GM12878 (cell line): ENCODE results near the gene VCL. TPM values are rescaled to one million over a fixed set of nuclear protein-coding genes. Genes with fewer than 3 reads are reported as not detected.

Source experiments
- ATAC-seq: fragments of 200-7000 bp; cut with Tn5 transposase; 3 replicates; pipeline ENCODE4 v1.9.1; 2020; ENCODE audit warnings: mild to moderate bottlenecking, moderate library complexity
- BruUV-seq: library from RNA; stranded (reverse); fragments of 400-500 nt; replicated peaks from 2 replicates; lab custom pipeline; 2021; lab: Mats Ljungman, UMichigan
- CTCF ChIA-PET: fragments of 300-600 bp; sonication (Branson Sonifier 250); formaldehyde crosslinking; extraction: SDS; loops from one replicate; lab custom pipeline; 2021; ENCODE audit warnings: inconsistent platforms; lab: Yijun Ruan, JAX
- POLR2A ChIA-PET: fragments of 350-600 bp; formaldehyde crosslinking; extraction: SDS; loops from one replicate; lab custom pipeline; 2021; ENCODE audit warnings: inconsistent platforms; lab: Charles Lee
- RAD21 ChIA-PET: fragments of 300-600 bp; sonication (Branson Sonifier 250); formaldehyde crosslinking; loops from one replicate; lab custom pipeline; 2023; ENCODE audit warnings: antibody characterized with exemption; ENCODE audit not compliant: unreplicated experiment; lab: Charles Lee
- SMC1A ChIA-PET: fragments of 300-600 bp; sonication (Branson Sonifier 250); formaldehyde crosslinking; loops from one replicate; lab custom pipeline; 2023; ENCODE audit not compliant: unreplicated experiment, uncharacterized antibody; lab: Charles Lee
- DNase-seq: peaks from one replicate; pipeline ENCODE4 v3.0.0-alpha.2; 2011; ENCODE audit warnings: low read depth, low spot score
- FAIRE-seq: peaks from 3 replicates; lab custom pipeline; 2011; peaks lifted over from hg19 to GRCh38; lab: Jason Lieb, UNC
- H2AFZ ChIP-seq: 2 replicates; pipeline ENCODE4 v1.6.0; 2011; ENCODE audit warnings: low read depth, low read length, control low read depth; ENCODE audit not compliant: control insufficient read depth
- H3K27ac ChIP-seq: 2 replicates; pipeline ENCODE4 v1.5.1; 2011; ENCODE audit warnings: control low read depth; ENCODE audit not compliant: control insufficient read depth, insufficient read depth
- H3K27me3 ChIP-seq, 2 experiments: replicated peaks in 1 of 2; 2 replicates each; pipeline versions ENCODE4 v1.6.0 to v1.6.1; 2011; ENCODE audit warnings: low read length in 1 of 2; ENCODE audit not compliant: control insufficient read depth in 2 of 2, insufficient read depth in 2 of 2
- H3K36me3 ChIP-seq, 2 experiments: 2 replicates each; pipeline ENCODE4 v1.5.1; 2011; ENCODE audit warnings: low read length in 1 of 2; ENCODE audit not compliant: control insufficient read depth in 2 of 2, insufficient read depth in 2 of 2
- H3K4me1 ChIP-seq: 2 replicates; pipeline ENCODE4 v1.6.1; 2011; ENCODE audit warnings: mild to moderate bottlenecking, low read length, moderate library complexity, mixed read lengths; ENCODE audit not compliant: control insufficient read depth, insufficient read depth
- H3K4me2 ChIP-seq: 2 replicates; pipeline ENCODE4 v1.6.0; 2011; ENCODE audit warnings: control low read depth; ENCODE audit not compliant: control insufficient read depth, insufficient read depth
- H3K4me3 ChIP-seq: fragments of 200-600 bp; sonication (generic); 2 replicates; pipeline ENCODE4 v1.5.1; 2016
- H3K79me2 ChIP-seq: 2 replicates; pipeline ENCODE4 v1.6.0; 2011; ENCODE audit warnings: low read length; ENCODE audit not compliant: control insufficient read depth, insufficient read depth
- H3K9ac ChIP-seq: 2 replicates; pipeline ENCODE4 v1.8.0; 2011; ENCODE audit warnings: low read length, control low read depth, mixed read lengths; ENCODE audit not compliant: control insufficient read depth, insufficient read depth
- H3K9me3 ChIP-seq: replicated peaks from 3 replicates; pipeline ENCODE4 v1.5.1; 2011; ENCODE audit warnings: mild to moderate bottlenecking, low read length; ENCODE audit not compliant: control insufficient read depth, insufficient read depth
- H4K20me1 ChIP-seq: 2 replicates; pipeline ENCODE4 v1.6.0; 2011; ENCODE audit not compliant: control insufficient read depth, insufficient read depth
- CBX5 ChIP-seq: sonication (generic); IDR thresholded peaks from 2 replicates; pipeline ENCODE4 v1.6.1; 2016; ENCODE audit warnings: low read depth, moderate library complexity, mild to moderate bottlenecking, inconsistent platforms
- IRF5 ChIP-seq: fragments of 450-650 bp; IDR thresholded peaks from 2 replicates; pipeline ENCODE4 v1.6.1; 2017; ENCODE audit warnings: borderline replicate concordance
- MAX ChIP-seq: IDR thresholded peaks from 2 replicates; pipeline ENCODE4 v1.6.1; 2012; ENCODE audit warnings: low read depth, low read length, improper control_type of control experiment
- MLLT1 ChIP-seq: fragments of 450-650 bp; IDR thresholded peaks from 2 replicates; pipeline ENCODE4 v1.6.1; 2016; ENCODE audit warnings: mild to moderate bottlenecking
- MTA3 ChIP-seq: IDR thresholded peaks from 2 replicates; pipeline ENCODE4 v1.6.1; 2012; ENCODE audit warnings: low read length, inconsistent platforms, borderline replicate concordance
- POLR2AphosphoS5 ChIP-seq: IDR thresholded peaks from 2 replicates; pipeline ENCODE4 v1.6.1; 2011; ENCODE audit warnings: mild to moderate bottlenecking, low read length, inconsistent platforms
- PRDM15 ChIP-seq: fragments of 450-650 bp; formaldehyde crosslinking; IDR thresholded peaks from 2 replicates; pipeline ENCODE4 v1.4.0; 2020; ENCODE audit warnings: mild to moderate bottlenecking, moderate library complexity
- SUPT20H ChIP-seq: IDR thresholded peaks from 2 replicates; pipeline ENCODE4 v1.6.1; 2011; ENCODE audit warnings: low read depth, mild to moderate bottlenecking, low read length, moderate library complexity, borderline replicate concordance; ENCODE audit not compliant: control insufficient read depth
- YBX1 ChIP-seq: fragments of 450-650 bp; IDR thresholded peaks from 2 replicates; pipeline ENCODE4 v1.6.1; 2016; ENCODE audit warnings: antibody characterized with exemption
- ZBTB11 ChIP-seq: fragments of 450-650 bp; formaldehyde crosslinking; IDR thresholded peaks from 2 replicates; pipeline ENCODE4 v1.5.0; 2022; ENCODE audit warnings: mild to moderate bottlenecking, missing genetic modification characterization
- ZNF24 ChIP-seq: fragments of 450-650 bp; IDR thresholded peaks from 2 replicates; pipeline ENCODE4 v1.6.1; 2017; ENCODE audit warnings: antibody characterized with exemption, mild to moderate bottlenecking
- WGBS: methylation state at CpG from one replicate; pipeline ENCODE4 v1.1.6; 2016; ENCODE audit warnings: low lambda C conversion rate; ENCODE audit not compliant: insufficient replicate concordance, insufficient coverage; ENCODE audit errors: missing lambda C conversion rate; 5-methylcytosine and 5-hydroxymethylcytosine counted together
- in situ Hi-C: fragments of 300-500 bp; cut with MboI; formaldehyde crosslinking; loops from 9 replicates; pipeline ENCODE4 v1.14.3; 2018; ENCODE audit warnings: mixed read lengths
- intact Hi-C: fragments of 100-400 bp; cut with micrococcal nuclease; formaldehyde crosslinking; loops from one replicate; pipeline ENCODE4 v1.14.2; 2022; ENCODE audit not compliant: unreplicated experiment
- polyA plus RNA-seq, 11 experiments: library from polyadenylated mRNA; depleted of rRNA in 4 of 11; unstranded in 6 of 11; stranded (reverse) in 5 of 11; fragments of >200 nt; fragmentation: Nextera tagmentation in 4 of 11; fragmentation: Illumina TruSeq in 1 of 11; extraction: Ambion mirVana in 4 of 11; extraction: Trizol in 1 of 11; gene quantifications; 1 replicate in 1 of 11; 2 replicates in 10 of 11; pipeline versions ENCODE4 v1.2.1 to v1.2.3, GENCODE V29; 2011 to 2016; ENCODE audit warnings: inconsistent platforms in 2 of 11, missing spikeins in 2 of 11, low read depth in 1 of 11
- total RNA-seq, 4 experiments: library from RNA; depleted of rRNA in 3 of 4; stranded (reverse); fragments of >200 nt in 3 of 4; fragmentation: Illumina TruSeq in 1 of 4; extraction: Trizol in 1 of 4; gene quantifications; 2 replicates each; pipeline versions ENCODE4 v1.2.1 to v1.2.3, GENCODE V29; 2013 to 2021
- TF ChIP-seq, protein P1 (sequence below): IDR thresholded peaks from 2 replicates; pipeline ENCODE4 v1.6.1; 2011; ENCODE audit warnings: borderline replicate concordance, low read depth, mild to moderate bottlenecking, moderate library complexity, mixed read lengths, low read length; ENCODE audit not compliant: insufficient read depth; ENCODE audit errors: extremely low read length

VCL gene
- total and polyA plus RNA-seq, 10 of the 15 experiments (the other 5 are each of a cell fraction or from before 2014, with no cell fraction given), result 6.7 to 54.6 (median 24.3) TPM

- Histone ChIP-seq H3K4me3 (no peak overlapping the region), H3K36me3 (no peaks in the 10 kb centered on the region), H3K27me3 (no peaks in the 10 kb centered on the region), H3K27ac (no peak overlapping the region), H4K20me1 (no peaks in the 10 kb centered on the region), H2AFZ (no peak overlapping the region), H3K79me2 (peaks cover 6% of the 10 kb centered on the region), H3K9me3 (no peaks in the 10 kb centered on the region), H3K4me2 (no peak overlapping the region), H3K4me1 (peaks cover 23% of the 10 kb centered on the region), H3K9ac (no peak overlapping the region)
- 68% methylated on average over 2 of the region's 2 CpGs for WGBS
- no peak for DNase-seq
- ChIA-PET POLR2A (interaction anchor here (0.8 to 1.7 kb wide), 6 partner anchors 11 to 109 kb away, joined by 3 to 6 read pairs (median 4); no protein-coding TSS in a partner anchor), RAD21 (interaction anchor here (0.7 to 1.7 kb wide), 5 partner anchors 37 to 109 kb away, joined by 3 to 4 read pairs (median 3); no protein-coding TSS in a partner anchor), SMC1A (interaction anchor here (0.9 to 2.2 kb wide), 18 partner anchors 11 to 109 kb away, joined by 3 to 10 read pairs (median 4); no protein-coding TSS in a partner anchor), CTCF (interaction anchor here (0.6 to 1.6 kb wide), 9 partner anchors 10 to 106 kb away, joined by 3 to 6 read pairs (median 3); no protein-coding TSS in a partner anchor)
- intact Hi-C loops, result loop anchor here (5.0 kb wide), 1 partner anchor 38 kb away; no protein-coding TSS in a partner anchor
- no TSS peak for BruUV-seq
- no peak for FAIRE-seq
- ATAC-seq, result no peak
- in situ Hi-C loops, result no loop called here
- TF ChIP-seq YBX1 (no peak), ZBTB11 (no peak), MLLT1 (no peak), MTA3 (no peak), MAX (no peak), ZNF24 (no peak), PRDM15 (CRISPR knock-in tag) (no peak), IRF5 (no peak), SUPT20H (no peak), POLR2AphosphoS5 (no peak), CBX5 (no peak)
- TF ChIP-seq, protein P1, sequence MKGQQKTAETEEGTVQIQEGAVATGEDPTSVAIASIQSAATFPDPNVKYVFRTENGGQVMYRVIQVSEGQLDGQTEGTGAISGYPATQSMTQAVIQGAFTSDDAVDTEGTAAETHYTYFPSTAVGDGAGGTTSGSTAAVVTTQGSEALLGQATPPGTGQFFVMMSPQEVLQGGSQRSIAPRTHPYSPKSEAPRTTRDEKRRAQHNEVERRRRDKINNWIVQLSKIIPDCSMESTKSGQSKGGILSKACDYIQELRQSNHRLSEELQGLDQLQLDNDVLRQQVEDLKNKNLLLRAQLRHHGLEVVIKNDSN, result no peak
These were observed 2.9 kb upstream of the VCL start for GRCh38 chr10:73995035-73995358.
